Measurements from ENCODE around the gene DXO. TPM values are rescaled to one million over a fixed set of nuclear protein-coding genes. Genes with fewer than 3 reads are reported as not detected.
A peak's percentile ranks its signal among the peaks of the same experiment; 100 is the strongest.

Gene DXO
- total and polyA plus RNA-seq, 2 of the 13 experiments (the other 11 are each of a cell fraction or from before 2014, with no cell fraction given) = 18.6 to 26.2 TPM

GRCh38 chr6:31946370-31946885 lies 25.5 kb downstream of the DXO start (continued):
- TF ChIP-seq ZBTB14 (CRISPR knock-in tag; IDR thresholded peaks at IDR 0.05) (no peak), NFAT5 (CRISPR knock-in tag; IDR thresholded peaks at IDR 0.05) (no peak), ZNF263 (CRISPR knock-in tag; IDR thresholded peaks at IDR 0.05) (no peak), PATZ1 (CRISPR knock-in tag; IDR thresholded peaks at IDR 0.05) (no peak), ZUFSP (CRISPR knock-in tag; IDR thresholded peaks at IDR 0.05; ENCODE audit: borderline replicate concordance) (no peak), NFKB2 (CRISPR knock-in tag; IDR thresholded peaks at IDR 0.05; ENCODE audit: borderline replicate concordance) (no peak), NFE2 (CRISPR knock-in tag; IDR thresholded peaks at IDR 0.05) (no peak; the same call in 1 of the 2 replicates), SAFB2 (CRISPR knock-in tag; IDR thresholded peaks at IDR 0.05; ENCODE audit: borderline replicate concordance, low read depth) (no peak), TEAD2 (CRISPR knock-in tag; IDR thresholded peaks at IDR 0.05) (no peak), STAG1 (CRISPR knock-in tag; IDR thresholded peaks at IDR 0.05) (no peak), NR2F6 (IDR thresholded peaks at IDR 0.05) (no peak), NR2F6 (CRISPR knock-in tag; IDR thresholded peaks at IDR 0.05) (no peak), ZNF558 (CRISPR knock-in tag; IDR thresholded peaks at IDR 0.05; ENCODE audit: borderline replicate concordance) (0 out of 2 replicates have a peak, but pooled peaks have one; percentile 79), ZNF670 (CRISPR knock-in tag; IDR thresholded peaks at IDR 0.05; ENCODE audit: borderline replicate concordance) (no peak), ARNTL (CRISPR knock-in tag; IDR thresholded peaks at IDR 0.05) (no peak), ZNF784 (CRISPR knock-in tag; IDR thresholded peaks at IDR 0.05; ENCODE audit: borderline replicate concordance) (no peak), MXI1 (IDR thresholded peaks at IDR 0.05; ENCODE audit: borderline replicate concordance, low read depth, low read length) (no peak), ZNF224 (CRISPR knock-in tag; IDR thresholded peaks at IDR 0.05) (0 out of 2 replicates have a peak, but pooled peaks have one; percentile 58), ZNF567 (CRISPR knock-in tag; IDR thresholded peaks at IDR 0.05; ENCODE audit: borderline replicate concordance) (no peak), ZNF839 (CRISPR knock-in tag; IDR thresholded peaks at IDR 0.05; ENCODE audit: borderline replicate concordance) (no peak)

Data from HepG2 (cell line).